Smooth muscle cell (in vitro differentiated cells): ENCODE measurements around the gene PPIF. TPM values are rescaled to one million over a fixed set of nuclear protein-coding genes. Genes with fewer than 3 reads are reported as not detected.

Source experiments
- DNase-seq: peaks from one replicate; lab custom pipeline; 2025; ENCODE audit not compliant: unreplicated experiment; lab: John Stamatoyannopoulos, UW
- H2AFZ ChIP-seq: fragments of 200-600 bp; sonication (generic); 2 replicates; pipeline ENCODE4 v1.6.0; 2016; ENCODE audit warnings: antibody characterized with exemption, low read depth, mild to moderate bottlenecking
- H3F3A ChIP-seq: fragments of 200-600 bp; sonication (generic); 2 replicates; pipeline ENCODE4 v1.6.0; 2017; ENCODE audit warnings: antibody characterized with exemption, low read depth
- H3K27ac ChIP-seq: fragments of 200-600 bp; sonication (generic); 2 replicates; pipeline ENCODE4 v1.5.1; 2016; ENCODE audit warnings: low read depth, mild to moderate bottlenecking
- H3K27me3 ChIP-seq: fragments of 200-600 bp; sonication (generic); 2 replicates; pipeline ENCODE4 v1.6.1; 2016; ENCODE audit warnings: low read depth, mild to moderate bottlenecking
- H3K36me3 ChIP-seq: fragments of 200-600 bp; sonication (generic); 2 replicates; pipeline ENCODE4 v1.5.1; 2016; ENCODE audit warnings: low read depth
- H3K4me1 ChIP-seq: fragments of 200-600 bp; sonication (generic); 2 replicates; pipeline ENCODE4 v1.5.1; 2016; ENCODE audit warnings: low read depth
- H3K4me2 ChIP-seq: fragments of 200-600 bp; sonication (generic); 2 replicates; pipeline ENCODE4 v1.6.0; 2016; ENCODE audit warnings: mild to moderate bottlenecking
- H3K4me3 ChIP-seq: fragments of 200-600 bp; sonication (generic); 2 replicates; pipeline ENCODE4 v1.5.1; 2016; ENCODE audit warnings: mild to moderate bottlenecking
- H3K79me2 ChIP-seq: fragments of 200-600 bp; sonication (generic); 2 replicates; pipeline ENCODE4 v1.6.0; 2016; ENCODE audit warnings: low read depth, mild to moderate bottlenecking
- H3K9ac ChIP-seq: fragments of 200-600 bp; sonication (generic); 2 replicates; pipeline ENCODE4 v1.6.0; 2016; ENCODE audit warnings: low read depth
- H3K9me3 ChIP-seq: fragments of 200-600 bp; sonication (generic); replicated peaks from 2 replicates; pipeline ENCODE4 v1.5.1; 2016; ENCODE audit warnings: low read depth
- H4K20me1 ChIP-seq: fragments of 200-600 bp; sonication (generic); 2 replicates; pipeline ENCODE4 v1.6.0; 2016; ENCODE audit warnings: low read depth
- CTCF ChIP-seq: fragments of 200-600 bp; sonication (generic); IDR thresholded peaks from 2 replicates; pipeline ENCODE4 v1.5.1; 2017; ENCODE audit warnings: borderline replicate concordance, mild to moderate bottlenecking, antibody characterized with exemption; ENCODE audit not compliant: insufficient read depth, poor library complexity, severe bottlenecking
- WGBS: methylation state at CpG from one replicate; pipeline ENCODE4 v1.1.7; 2016; ENCODE audit warnings: low lambda C conversion rate; 5-methylcytosine and 5-hydroxymethylcytosine counted together
- polyA plus RNA-seq: library from polyadenylated mRNA; unstranded; fragments of >200 nt; fragmentation: Nextera tagmentation; extraction: Ambion mirVana; gene quantifications from 2 replicates; pipeline ENCODE4 v1.2.1, GENCODE V29; 2016
- total RNA-seq: library from RNA; depleted of rRNA; stranded (reverse); fragments of >200 nt; gene quantifications from 2 replicates; pipeline ENCODE4 v1.2.3, GENCODE V29; 2014

Gene PPIF
- total and polyA plus RNA-seq, 2 experiments from 2014 or later, result 24.3 to 29.7 TPM

- no peaks in the 10 kb centered on the region for H3K9me3 ChIP-seq
- no peak overlapping the region for H2AFZ ChIP-seq
- no peaks in the 10 kb centered on the region for H3K79me2 ChIP-seq
- peaks cover 21% of the 10 kb centered on the region for H4K20me1 ChIP-seq
- no peak overlapping the region for H3K4me2 ChIP-seq
- H3K4me3 ChIP-seq, result no peak overlapping the region
- peaks cover 9% of the 10 kb centered on the region for H3K36me3 ChIP-seq
- 96% methylated on average over 9 of the region's 9 CpGs for WGBS
- no peak for TF ChIP-seq CTCF
- no peaks in the 10 kb centered on the region for H3K27me3 ChIP-seq
- no peaks in the 10 kb centered on the region for H3F3A ChIP-seq
- no peak for DNase-seq
- no peaks in the 10 kb centered on the region for H3K4me1 ChIP-seq
- no peak overlapping the region for H3K9ac ChIP-seq
- H3K27ac ChIP-seq, result no peak overlapping the region
Measured at GRCh38 chr10:79357180-79357579, 9.9 kb downstream of the PPIF start.

GRCh38 chr10:79358811-79359210 lies 11.5 kb downstream of the PPIF start:
- no peaks in the 10 kb centered on the region for H3K27me3 ChIP-seq
- no peak overlapping the region for H2AFZ ChIP-seq
- no peaks in the 10 kb centered on the region for H3K79me2 ChIP-seq
- peaks cover 10% of the 10 kb centered on the region for H4K20me1 ChIP-seq
- H3K4me3 ChIP-seq, result no peak overlapping the region
- no peaks in the 10 kb centered on the region for H3K4me1 ChIP-seq
- H3K9me3 ChIP-seq, result no peaks in the 10 kb centered on the region
- H3K9ac ChIP-seq, result no peak overlapping the region
- no peak for DNase-seq
- no peaks in the 10 kb centered on the region for H3F3A ChIP-seq
- peaks cover 8% of the 10 kb centered on the region for H3K36me3 ChIP-seq
- WGBS, result 90% methylated on average over 5 of the region's 5 CpGs
- H3K4me2 ChIP-seq, result no peak overlapping the region
- H3K27ac ChIP-seq, result no peak overlapping the region
- no peak for TF ChIP-seq CTCF

GRCh38 chr10:79359816-79360498 lies 12.7 kb downstream of the PPIF start:
- no peaks in the 10 kb centered on the region for H3K79me2 ChIP-seq
- H4K20me1 ChIP-seq, result no peaks in the 10 kb centered on the region
- no peak for DNase-seq
- H3K27me3 ChIP-seq, result no peaks in the 10 kb centered on the region
- no peaks in the 10 kb centered on the region for H3F3A ChIP-seq
- WGBS, result 98% methylated on average over 6 of the region's 6 CpGs
- no peak overlapping the region for H3K9ac ChIP-seq
- no peaks in the 10 kb centered on the region for H3K9me3 ChIP-seq
- H3K4me2 ChIP-seq, result no peak overlapping the region
- H2AFZ ChIP-seq, result no peak overlapping the region
- H3K4me1 ChIP-seq, result no peaks in the 10 kb centered on the region
- TF ChIP-seq CTCF, result no peak
- no peaks in the 10 kb centered on the region for H3K36me3 ChIP-seq
- no peak overlapping the region for H3K27ac ChIP-seq
- H3K4me3 ChIP-seq, result no peak overlapping the region
